Globus pallidus (tissue), 1 donor: ENCODE measurements around the gene SPATA6.
A peak's percentile ranks its signal among the peaks of the same experiment; 100 is the strongest.

ENCODE experiments used
- DNase-seq: peaks from one replicate; pipeline ENCODE4 v3.0.0-alpha.2; 2015; ENCODE audit warnings: low spot score

The SPATA6 gene

GRCh38 chr1:48251323-48251722 lies 220.7 kb downstream of the SPATA6 start:
- no peak for DNase-seq

DNA sequence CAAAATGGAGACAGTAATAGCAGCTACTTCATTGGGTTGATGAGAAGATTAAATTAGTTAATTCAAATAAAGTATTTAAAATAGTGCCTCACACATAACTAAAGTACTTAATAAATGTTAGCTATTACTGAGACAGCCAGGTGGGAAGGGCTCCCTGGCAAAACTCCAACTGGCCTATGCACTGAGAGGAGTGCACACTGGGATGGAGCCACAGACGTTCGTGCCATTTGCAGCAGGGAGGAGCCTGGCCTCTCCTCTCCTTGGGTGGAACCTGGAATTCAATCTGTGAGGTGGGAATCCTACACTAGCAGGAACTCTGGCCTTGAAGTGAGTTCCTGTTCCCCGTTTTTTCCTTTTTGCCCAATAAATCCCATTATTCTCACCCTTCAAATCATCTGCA lies 221.4 kb downstream of the SPATA6 start:
- DNase-seq: no peak

DNA sequence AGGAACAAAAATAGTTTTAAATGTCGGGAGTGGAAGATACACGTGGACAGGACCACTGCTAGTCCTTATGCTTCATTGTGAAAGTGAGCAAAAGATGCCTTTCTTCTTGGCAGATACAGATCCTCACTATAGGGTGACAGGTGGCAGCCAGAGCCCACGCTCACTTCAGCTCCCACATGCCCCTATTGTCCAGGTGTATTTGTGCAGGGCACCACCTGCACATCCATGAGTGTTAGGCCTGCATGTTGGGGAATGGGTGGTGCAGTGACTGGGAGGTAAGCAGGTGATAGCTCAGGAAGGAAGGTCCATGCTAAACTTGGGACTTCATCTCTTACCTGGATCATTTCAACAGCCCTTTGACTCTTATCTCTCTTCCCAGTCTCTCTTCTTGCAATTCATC lies 222.1 kb downstream of the SPATA6 start:
- no peak for DNase-seq

- DNase-seq: no peak
Measured at GRCh38 chr1:48248356-48248755, 223.6 kb downstream of the SPATA6 start.

DNA sequence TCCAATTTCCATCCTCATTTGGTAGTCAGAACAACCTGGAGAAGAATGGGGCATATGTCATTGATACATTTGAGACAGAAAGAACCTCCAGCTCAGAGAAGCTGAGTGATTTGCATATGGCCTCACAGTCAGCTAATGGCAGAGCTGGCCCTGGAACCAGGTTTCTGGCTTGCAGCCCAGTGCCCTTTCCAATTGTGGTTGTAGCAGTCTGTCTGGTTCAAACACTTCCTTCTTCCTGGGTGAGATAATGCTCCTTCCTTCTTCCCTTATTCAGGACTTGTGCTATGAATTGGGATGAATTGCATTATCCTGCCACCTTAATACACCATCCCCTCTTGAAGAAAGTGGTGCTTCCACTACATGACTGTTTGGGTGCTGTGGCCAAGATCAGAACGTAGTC lies 225.3 kb downstream of the SPATA6 start:
- peak; percentile 17 for DNase-seq
